HG02678 (cell line): ENCODE measurements around the gene SYTL3.
"Not testable (repeated sequence)": the region's sequence is repeated elsewhere in the genome, so short reads cannot be mapped to it uniquely, and the experiment has no call there.

Experiments used
- ATAC-seq: cut with Tn5 transposase; IDR thresholded peaks from one replicate; pipeline ENCODE4 v1.9.1; 2021; ENCODE audit warnings: mild to moderate bottlenecking, moderate library complexity; ENCODE audit not compliant: unreplicated experiment

Gene SYTL3, protein sequence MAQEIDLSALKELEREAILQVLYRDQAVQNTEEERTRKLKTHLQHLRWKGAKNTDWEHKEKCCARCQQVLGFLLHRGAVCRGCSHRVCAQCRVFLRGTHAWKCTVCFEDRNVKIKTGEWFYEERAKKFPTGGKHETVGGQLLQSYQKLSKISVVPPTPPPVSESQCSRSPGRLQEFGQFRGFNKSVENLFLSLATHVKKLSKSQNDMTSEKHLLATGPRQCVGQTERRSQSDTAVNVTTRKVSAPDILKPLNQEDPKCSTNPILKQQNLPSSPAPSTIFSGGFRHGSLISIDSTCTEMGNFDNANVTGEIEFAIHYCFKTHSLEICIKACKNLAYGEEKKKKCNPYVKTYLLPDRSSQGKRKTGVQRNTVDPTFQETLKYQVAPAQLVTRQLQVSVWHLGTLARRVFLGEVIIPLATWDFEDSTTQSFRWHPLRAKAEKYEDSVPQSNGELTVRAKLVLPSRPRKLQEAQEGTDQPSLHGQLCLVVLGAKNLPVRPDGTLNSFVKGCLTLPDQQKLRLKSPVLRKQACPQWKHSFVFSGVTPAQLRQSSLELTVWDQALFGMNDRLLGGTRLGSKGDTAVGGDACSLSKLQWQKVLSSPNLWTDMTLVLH

DNA sequence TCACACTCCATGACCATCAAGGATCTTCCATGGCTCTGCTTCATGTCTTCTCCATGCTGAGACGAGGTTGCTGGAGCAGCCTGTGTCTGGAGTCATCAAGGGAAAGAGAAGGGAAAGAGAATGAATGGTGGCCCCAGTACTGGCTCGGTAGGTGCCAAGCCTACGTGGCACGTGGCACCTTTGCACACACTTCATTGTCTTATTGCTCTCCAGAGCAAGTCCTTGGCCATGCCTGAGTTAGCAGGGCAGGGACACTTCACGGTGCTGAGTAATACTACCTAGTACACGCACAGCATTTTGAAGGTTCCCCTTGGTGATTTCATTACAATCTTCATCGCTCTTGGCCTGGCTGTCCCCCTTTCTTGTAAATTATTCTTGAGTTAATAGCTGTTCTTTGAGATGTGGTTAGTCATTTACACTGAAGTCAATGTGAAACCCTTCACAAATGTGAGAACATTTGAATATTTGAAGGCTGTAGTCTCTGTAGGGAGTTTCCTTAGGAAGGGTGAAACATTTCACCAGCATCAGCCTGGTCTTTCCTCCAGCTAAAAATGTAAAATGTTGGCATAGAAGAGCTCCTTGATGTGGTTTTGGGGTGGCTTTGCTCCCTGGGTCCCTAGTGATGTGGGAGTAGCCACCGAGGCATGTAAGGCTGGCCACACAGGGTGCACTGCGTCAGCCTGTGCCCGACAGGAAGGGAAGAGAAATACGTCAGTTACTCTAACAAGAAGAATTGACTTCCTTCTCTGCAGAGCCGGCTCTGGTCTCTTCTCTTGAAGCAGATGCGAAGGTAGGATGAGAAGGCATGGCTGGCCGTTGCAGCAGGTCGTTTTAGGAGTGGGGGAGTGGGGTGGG lies at the start of gene SYTL3:
TSS of gene SYTL3 (plus strand) at position 766 of the 855 bp plus-strand sequence. CDS start 13,215 bp downstream, outside the sequence.
- ATAC-seq = peak; percentile 42

DNA sequence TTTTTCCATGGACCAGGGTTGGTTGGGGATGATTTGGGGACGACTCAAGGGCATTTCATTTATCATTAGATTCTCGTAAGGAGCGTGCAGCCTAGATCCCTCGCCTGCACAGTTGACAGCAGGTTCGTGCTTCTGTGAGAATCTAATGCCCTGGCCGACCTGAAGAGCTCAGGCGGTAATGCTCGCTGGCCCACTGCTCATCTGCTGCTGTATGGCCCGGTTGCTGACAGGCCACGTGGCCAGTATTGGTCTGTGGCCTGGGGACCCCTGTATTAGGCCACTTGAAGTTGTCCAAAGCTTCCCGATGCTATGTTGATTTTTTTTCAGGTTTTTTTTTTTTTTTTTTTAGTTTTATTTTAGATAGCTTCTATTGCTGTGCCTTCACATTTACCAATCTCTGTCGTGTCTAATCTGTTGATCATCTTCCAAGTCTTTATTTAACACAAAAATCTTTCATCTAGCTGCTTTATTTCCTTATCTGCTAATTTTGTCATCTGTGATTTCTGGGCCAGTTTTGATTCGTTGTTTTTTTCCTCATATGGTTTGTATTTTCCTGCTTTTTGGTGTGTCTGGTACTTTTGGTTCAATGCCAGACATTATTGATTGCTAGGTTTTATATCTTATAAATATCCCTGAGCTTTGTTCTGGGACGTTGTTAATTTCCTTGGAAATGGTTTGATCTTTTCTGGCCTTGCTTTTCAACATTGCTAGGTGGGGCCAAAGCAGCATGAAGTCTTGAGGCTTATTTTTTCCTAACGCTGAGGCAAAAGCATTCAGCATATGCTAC lies 46.4 kb upstream of the SYTL3 start:
- ATAC-seq = no peak

DNA sequence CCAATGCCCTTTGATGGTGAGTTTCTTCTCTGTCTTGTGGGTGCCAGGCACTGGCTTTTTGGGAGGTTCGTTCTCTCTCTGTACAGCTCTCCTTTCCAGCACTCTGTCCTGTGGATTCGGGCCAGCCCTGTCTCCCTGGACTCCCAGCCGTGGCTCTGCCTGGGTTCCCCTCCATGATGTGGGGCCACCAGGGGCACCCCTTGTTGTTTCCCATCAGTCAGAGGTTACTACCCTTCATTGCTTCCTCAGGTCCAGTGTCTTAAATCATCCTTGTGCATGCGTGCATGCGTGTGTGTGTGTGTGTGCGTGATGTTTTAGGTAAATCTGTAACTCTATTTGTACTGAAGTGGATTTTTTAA lies 45.8 kb upstream of the SYTL3 start:
- no peak for ATAC-seq

DNA sequence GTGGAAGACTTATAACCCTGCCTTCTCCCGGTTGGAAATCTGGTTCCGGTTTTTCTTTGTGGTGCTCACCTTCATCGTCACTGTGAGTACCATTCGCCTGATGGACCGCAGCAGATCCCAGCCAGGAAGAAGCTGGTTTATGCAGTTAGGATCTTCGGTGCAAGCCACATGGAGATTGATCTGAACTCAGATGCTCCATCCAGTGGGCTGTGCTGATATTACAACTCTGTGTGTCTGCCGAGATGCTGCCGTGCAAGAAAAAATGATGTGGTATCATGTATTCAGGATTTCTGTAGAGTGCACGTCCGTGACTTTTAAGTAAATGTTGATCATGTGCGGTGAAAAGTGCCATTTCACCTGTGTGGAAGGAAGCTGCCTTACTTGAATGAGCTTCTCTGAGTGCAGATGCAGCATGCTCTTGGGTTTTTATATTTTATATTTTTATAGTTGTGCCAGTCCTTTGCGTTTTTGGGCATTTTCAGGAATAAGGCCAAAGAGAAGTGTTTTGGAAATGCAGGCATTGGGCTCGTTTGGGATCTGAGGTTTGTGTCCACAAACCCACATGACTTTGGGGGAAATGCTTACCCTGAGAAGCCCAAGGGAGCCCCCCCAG lies 44.5 kb upstream of the SYTL3 start:
- no peak for ATAC-seq

DNA sequence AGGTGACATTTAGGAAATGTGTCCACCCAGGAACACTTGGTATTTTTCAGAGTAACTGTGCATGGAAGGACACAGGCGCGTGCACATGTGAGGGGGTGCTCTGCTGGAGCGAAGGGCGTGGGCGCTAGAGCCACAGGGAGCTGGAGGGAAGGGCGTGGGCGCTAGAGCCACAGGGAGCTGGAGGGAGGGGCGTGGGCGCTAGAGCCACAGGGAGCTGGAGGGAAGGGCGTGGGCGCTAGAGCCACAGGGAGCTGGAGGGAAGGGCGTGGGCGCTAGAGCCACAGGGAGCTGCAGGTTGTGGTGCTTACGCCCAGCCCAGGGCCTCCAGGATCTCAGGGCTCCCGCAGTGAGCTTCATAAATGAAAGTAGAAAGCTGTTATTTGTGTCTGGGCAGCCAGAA lies 43.8 kb upstream of the SYTL3 start:
- ATAC-seq = not testable (repeated sequence)

DNA sequence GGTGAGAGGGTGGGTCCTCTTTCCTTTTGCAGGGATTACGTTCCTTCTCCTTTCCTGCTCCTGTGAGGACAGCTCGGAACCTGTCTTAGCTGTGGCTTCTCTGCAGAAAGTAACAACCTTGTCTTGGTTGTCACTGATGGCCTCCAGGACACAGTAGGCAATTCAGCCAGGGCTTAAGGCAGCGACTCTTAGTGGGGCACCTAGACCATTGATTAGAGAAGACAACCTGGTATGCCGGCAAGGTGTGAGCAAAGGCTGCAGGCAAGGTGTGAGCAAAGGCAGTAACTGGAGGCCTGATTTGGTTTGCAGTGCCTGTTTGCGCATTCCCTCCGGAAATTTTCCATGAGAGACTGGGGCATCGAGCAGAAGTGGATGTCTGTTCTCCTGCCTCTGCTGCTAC lies 42.9 kb upstream of the SYTL3 start:
- no peak for ATAC-seq

DNA sequence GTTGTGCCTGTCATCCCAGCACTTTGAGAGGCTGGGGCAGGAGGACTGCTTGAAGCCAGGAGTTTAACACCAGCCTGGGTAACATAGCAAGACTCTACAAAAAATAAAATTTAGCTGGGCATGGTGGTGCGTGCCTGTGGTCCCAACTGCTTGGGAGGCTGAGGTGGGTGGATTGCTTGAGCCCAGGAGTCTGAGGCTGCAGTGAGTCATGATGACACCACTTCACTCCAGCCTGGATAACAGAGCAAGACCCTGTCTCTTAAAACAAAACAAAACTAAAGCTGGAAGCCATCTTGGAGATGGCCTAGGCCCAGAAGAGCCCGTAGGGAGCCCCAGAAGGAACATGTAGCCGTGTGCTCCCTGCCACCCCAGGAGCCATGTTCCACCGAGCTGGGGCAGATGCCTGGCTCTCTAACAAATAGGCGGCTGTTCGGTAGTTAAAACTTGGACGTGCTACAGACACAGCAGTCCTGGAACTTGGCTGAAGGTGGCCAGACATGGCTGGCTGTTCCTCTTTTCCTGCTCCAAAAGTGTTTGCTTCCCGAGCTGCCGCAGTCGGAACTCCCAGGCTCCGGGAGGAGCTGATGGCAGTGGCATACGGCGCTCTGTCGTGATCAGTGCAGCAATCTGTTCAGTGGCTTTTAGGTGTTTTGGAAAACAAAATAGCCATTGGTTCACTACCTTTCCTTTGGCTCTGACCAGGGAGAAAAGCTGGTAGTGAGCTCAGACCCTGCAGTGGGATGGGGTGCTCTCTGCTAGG lies 42.3 kb upstream of the SYTL3 start:
- no peak for ATAC-seq

DNA sequence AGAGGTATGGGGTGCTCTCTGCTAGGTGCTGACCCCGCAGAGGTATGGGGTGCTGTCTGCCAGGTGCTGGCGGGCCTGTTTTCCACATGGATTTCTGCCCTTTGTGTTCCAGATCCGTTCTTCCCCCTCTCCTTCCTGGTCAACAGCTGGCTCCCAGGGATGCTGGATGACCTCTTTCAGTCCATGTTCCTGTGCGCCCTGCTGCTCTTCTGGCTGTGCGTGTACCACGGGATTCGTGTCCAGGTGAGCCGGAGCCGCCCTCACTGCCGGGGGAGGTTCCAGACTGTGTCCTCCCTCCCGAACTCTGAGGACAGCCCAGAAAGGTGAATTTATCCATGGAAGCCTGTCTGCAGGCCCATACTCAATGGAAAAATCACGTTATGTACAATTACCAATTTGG lies 41.6 kb upstream of the SYTL3 start:
- ATAC-seq = no peak

DNA sequence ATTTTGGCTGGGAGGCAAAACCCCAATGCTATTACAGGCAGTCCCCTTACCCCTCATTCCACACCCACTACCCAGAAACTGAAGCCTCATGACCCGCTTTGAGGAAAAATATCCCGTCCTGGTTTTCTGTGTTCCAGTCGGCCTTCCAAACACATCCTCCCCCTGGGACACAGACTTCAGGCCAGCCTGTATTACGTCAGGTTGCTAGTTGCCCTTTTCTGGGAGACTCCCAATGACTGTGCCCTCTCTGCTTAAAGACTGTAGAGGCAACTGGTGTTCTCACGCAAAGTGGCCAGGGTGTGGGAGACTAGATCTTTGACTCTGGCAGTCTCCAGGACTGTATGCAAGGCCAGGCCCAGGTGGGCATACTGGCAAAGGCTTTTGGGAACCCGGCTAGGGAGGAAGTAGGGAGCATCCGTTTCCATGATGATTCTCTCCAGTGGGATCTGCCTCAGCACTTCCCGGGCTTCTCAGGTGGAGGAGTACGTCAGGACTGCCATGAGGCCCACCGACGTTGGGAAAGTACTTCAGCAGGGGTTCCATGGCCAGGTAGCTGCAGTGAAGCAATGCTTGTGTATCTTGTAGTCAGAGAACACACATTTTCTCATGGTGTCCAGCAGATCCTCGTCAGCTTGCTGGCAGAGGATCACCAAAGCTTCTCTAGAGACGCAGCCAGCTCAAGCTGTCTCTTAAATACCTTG lies 40.2 kb upstream of the SYTL3 start:
- no peak for ATAC-seq

DNA sequence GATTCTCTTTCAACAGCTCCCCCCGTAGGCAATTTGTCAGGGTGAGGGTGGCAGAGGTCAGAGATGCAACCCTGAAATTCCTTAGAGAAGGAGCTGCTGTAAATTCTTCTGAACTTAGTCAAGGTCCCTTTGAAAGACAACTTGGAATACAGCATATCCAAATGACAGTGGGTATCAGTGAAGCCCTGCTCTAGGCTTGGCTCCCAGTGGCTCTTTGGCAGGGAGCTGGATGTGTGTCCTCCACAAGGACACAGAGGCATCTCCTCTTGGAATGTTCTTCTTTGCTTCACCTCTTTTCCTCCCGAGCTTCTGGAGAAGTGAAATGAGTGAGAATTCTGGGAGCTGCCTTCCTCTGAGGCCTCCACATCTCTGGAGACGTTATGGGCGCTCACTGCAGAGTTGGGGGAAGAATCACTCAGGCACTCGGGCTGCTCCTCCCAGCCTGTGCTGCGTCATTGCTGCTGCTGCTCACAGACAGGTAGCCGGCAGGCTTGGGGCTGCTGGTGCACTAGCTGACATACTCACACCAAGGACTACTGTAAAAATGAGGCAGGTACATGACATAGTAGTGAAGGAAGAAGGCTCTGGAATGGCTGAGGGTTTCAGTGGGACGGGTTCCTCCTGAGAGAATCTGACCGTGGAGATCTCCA lies 39.4 kb upstream of the SYTL3 start:
- ATAC-seq = no peak

DNA sequence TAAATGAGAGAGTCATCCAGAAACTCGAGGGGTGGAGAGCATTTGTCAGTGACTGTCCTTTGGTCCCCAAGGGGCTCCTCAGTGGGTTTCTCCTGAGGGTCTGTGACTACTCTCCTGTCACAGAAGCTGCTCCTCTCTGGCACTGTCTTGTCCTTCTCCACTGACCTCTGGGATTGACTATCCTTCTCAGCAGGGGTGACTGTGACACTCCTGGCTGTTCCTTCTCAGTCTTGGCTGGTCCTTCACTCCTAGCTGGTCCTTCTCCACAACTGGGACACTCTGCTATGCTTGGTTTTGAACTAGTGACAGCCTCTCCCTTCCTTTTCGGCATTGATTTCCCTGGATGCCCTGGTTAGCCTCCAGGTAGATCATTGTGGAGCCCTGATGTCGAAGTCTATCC lies 38.8 kb upstream of the SYTL3 start:
- no peak for ATAC-seq

DNA sequence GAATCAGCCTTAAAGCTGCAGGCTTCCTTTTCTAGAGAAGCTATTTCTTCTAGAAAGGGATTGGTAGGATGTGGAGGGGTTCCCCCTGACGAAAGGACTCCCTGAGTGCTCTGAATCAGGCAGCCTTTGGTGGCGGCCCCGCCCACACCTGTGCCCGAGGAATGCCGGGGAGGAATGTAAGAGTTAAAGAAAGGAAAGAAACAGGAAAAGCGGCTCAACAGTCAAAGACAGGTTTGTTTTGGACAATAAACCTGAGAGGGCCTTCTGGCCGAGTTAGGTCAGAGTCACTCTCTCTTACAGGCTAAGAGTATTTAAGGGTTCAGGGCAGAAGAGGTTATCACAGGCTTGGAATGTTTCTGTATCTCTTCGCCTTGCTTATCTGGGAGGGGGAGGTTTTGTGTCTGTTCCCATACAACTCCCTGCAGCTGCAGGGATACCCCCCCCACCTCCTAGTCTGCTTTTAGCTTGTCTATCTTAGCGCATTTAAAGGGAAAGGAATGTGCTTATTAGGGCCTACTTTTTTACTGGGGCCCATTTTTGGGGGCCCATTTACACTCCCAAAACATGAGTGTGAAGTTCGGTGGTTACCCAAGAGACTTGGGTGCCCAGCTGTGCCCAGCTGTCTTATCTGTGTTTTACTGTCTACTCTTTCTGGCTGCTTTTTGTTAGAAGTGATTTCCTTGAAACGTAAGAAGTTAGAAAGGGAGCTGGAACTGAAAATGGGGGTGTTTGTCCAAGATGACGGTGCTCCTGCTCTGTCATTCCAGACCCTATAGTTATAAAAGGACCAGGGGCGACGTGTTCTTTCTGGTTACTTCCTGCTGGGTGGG lies 38.1 kb upstream of the SYTL3 start:
- ATAC-seq = no peak

DNA sequence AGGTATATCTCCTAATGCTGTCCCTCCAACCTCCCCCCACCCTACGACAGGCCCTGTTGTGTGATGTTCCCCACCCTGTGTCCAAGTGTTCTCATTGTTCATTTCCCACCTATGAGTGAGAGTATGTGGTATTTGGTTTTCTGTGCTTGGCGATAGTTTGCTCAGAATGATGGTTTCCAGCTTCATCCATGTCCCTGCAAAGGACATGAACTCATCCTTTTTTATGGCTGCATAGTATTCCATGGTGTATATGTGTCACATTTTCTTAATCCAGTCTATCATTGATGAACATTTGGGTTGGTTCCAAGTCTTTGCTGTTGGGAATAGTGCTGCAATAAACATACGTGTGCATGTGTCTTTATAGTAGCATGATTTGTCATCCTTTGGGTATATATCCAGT lies 35.2 kb upstream of the SYTL3 start:
- ATAC-seq = not testable (repeated sequence)

DNA sequence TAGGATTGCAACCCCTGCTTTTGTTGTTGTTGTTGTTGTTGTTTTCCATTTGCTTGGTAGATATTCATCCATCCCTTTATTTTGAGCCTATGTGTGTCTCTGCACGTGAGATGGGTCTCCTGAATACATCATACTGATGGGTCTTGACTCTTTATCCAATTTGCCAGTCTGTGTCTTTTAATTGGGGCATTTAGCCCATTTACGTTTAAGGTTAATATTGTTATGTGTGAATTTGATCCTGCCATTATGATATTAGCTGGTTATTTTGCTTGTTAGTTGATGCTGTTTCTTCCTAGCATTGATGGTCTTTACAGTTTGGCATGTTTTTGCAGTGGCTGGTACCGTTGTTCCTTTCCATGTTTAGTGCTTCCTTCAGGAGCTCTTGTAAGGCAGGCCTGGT lies 31.6 kb upstream of the SYTL3 start:
- not testable (repeated sequence) for ATAC-seq

DNA sequence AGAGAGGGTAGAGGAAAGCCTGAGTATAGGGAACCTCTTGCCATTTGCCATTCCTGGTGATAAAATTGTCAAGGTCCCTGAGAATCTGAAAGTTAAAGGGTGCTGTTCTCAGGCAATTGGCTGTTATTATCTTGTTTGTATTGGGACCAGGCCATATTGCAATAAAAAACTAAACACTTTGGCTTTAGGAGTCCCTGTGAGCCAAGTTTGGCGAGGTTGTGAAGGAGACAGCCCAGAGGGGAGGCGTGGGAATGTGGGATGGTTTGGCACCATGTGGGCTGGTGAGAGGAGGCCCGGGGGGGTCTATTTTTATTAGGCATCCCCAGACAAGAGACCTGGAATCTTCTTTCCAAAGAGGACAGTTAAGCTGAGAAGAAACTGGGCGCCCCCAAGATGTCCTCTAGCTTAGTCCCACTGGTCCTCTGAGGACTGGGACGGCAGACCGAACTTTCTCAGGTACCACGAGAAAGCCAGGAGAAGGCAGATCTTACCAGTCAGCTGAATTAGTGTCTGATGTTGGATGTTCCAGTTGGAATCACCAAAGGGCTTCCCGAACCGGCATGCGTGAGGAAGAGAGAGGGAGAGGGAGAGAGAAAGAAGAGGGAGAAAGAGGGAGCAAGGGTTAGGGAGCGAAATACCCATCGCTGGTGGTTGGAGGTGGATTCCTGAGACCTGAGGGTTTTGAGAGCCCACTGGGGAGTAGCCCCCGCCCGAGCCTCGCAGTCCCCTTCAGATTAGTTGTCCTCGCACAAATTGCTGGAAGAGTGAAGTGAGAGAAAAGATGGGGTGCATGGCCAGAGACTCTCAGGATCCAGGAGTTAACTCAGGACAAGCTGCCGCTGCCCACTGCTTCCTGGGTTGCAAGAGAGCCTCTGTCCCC lies 29.7 kb upstream of the SYTL3 start:
- no peak for ATAC-seq

DNA sequence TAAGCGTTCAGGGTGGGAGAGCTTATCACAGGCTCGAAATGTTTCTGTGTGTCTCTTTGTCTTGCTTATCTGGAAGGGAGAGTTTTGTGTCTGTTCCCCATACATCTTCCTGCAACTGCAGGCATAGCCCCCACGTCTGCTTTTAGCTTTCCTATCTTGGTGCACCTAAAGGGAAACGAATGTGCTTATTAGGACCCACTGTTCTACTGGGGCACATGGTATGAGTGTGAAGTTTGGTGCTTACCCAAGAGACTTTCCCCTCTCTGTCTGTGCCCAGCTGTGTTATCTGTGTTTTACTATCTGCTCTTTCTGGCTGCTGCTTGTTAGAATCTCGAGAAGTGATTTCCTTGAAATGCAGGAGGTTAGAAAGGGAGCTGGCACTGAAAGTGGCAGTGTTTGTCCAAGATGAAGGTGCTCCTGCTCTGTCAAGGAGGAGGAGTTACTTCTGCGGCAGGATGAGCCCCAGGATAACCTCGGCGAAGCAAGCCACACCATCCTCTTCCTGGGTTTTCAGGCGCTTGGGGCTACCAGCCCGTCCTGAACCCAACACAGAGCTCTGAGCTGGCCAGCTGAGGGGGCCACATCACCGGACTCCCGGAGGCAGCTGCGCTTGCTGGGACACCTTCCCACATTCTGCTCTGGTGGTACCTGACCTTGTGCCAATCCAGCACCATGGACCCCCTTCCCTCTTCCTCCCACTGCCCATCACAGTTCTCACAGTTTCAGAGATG lies 28.7 kb upstream of the SYTL3 start:
- no peak for ATAC-seq
